Midbrain (tissue), 1 donor: ENCODE data around the gene TRIM9.

Experiments
- DNase-seq: peaks from one replicate; lab custom pipeline; 2025; lab: John Stamatoyannopoulos, UW

Gene TRIM9

DNA sequence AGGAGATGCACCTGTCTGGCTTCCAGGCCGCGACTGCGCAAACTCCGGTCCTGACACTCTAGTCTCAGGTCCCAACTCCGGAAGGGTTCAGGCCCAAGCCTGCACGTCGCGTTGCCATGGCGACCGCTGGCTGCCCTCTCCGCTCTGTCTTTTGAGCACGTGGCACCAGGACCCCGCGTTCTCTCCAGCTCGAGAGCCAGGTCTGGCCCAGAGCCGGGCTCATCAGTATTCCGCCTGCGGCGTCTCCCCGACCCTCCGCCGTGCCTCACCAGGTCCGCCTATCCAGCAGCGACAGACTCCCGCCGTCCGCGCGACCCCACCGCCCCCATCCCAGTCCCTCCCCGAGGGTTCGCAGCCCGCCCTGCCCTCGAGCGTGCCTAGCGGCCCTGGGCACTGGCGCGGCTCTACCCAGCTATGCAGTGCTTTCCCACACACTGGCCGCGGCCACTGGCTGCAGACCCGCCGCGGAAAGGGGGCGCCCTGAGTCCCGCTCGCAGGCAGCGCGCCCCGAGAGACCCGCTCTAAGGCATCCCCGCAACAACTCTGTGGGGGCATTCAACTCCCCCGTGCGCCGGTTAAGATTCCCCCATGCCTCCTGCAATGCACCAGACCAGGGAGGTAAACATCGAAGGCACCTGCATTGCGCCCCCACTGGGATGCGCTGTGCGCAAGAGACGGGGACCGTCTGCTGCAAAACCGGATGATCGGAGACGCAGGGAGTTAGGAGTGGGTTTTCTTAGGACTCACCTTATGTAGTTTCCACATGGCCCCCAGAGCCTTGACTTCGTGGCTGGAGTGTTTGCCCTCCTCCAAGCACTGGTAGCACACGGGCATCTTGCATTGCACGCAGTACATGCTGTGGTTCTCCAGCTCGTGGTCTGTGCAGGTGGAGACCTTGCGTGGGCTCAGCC lies 1.3 kb downstream of the TRIM9 start:
- DNase-seq = peak; percentile 83

DNA sequence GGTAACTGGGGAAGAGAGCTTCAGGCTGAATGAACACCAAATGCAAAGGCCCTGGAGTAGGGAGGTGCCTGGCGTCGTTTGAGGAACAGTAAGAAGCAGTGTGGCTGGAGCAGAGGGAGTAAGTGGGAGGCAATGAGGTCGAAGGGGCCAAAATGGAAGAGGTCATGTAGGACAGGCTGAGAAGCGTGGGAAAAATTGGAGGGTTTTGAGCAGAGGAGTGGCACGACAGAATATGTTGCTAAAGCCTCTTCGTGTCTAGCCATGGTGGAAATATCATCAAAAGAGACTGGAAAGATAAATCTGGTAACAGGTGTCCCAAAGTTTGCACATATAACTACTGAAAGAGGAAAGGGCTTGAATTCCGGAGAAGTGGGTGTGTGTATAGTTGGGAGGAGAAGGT lies 1.9 kb downstream of the TRIM9 start:
- DNase-seq = no peak

DNA sequence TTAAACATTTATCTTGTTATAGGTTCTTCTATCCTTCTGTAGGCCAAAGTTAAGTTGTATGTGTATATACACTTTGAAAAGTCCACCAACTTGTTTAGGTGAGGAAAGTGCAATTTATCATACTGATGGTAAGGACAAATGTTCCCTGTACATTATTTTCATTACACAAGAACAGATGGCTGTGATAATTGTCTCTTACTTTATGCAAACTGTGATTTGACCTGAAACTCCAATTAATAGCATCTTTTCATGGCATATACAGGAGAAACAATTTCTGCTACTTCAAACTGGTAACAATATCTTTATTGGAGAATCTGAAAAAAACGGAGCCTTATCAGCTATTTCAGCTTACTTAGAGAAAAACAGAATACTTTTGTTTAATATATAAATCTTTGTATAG lies 5.6 kb downstream of the TRIM9 start:
- DNase-seq = no peak

DNA sequence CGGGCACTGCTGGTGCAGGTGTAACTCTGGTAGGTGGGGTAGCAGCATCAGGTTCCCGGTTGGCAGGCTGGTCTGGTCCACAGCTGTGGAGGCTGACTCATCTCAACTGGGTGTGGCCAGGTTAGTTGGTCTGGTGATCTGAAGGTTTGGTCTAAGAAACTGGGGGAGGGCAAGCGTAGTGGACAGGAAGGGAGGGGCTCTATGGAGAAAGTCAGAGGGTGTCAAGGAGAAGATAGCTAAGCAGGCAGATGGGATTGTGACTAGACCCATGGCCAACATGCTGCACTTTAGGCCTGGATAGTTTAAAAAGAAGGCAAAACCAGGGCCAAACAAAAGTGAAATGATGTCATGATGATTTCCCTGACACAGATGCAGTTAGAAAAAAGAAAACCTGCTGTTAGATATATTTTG lies 7.9 kb downstream of the TRIM9 start:
- no peak for DNase-seq

DNA sequence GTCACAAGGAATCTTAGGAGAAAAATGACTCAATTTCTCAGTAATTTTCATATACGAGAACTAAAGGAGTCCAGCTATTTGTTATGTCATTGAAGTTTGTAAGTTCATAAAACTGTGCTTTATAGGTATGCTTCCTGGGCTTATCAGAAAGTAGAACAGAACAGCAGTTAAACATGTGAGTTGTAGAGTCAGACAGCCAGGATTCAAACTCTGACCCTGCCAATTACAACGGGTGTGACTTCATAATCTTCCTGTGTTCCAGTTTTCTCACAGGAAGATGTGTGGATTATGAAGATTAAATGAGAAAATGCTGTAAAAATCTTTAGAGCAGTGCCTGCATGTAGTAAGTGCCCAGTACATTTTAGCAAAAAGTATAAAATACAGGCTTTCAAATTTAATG lies 8.9 kb downstream of the TRIM9 start:
- no peak for DNase-seq

DNA sequence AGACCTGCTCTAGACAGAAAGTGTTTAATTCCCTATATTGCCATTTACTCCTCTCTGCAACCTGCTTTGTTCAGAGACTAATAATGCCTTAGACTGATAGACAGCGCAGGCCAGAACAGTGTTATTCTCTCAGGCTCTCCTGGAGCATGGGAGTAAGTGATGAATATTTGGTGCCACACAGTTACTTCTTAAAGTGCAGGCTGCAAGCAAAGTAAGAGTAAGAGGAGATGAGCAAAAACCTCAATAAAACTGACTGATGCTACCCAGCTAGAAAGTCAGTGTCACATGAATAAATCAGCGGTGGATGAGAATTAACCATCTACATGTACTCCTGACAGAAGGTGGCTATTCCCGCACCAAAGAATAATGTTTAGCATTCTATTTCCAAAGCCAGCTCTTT lies 9.9 kb downstream of the TRIM9 start:
- no peak for DNase-seq

DNA sequence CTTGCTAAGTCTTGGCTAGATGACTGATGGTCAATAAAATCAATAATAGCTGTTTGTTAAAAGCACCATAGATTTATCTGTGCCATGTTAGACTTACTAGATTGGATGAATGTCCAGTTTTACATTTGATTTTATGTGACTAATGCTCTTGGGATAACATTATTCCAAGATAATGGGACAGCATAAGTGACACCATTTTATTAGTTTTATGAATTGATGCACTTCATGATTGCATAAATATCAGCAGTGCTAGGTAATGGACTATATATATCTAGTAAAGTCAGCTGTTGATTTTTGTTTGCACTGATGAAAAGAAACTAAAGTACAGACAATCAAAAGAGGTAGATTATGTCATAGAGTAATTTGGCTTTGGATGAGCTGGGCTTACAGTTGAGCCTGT lies 10.4 kb downstream of the TRIM9 start:
- no peak for DNase-seq

DNA sequence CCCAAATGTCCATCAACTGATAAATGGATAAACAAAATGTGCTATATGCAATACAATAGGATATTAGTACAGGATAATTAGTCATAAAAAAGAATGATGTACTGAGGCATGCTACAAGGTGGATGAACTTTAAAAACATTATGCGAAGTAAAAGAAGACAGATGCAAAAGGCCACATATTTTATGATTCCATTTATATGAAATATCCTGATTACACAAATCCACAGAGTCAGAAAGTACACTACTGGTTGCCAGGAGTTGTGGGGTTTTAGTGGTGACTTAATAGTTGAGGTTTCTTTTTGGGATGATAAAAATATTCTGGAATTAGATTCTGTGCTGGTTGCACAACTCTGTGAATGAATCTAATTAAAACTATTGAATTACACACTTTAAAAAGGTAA lies 12.6 kb downstream of the TRIM9 start:
- no peak for DNase-seq

DNA sequence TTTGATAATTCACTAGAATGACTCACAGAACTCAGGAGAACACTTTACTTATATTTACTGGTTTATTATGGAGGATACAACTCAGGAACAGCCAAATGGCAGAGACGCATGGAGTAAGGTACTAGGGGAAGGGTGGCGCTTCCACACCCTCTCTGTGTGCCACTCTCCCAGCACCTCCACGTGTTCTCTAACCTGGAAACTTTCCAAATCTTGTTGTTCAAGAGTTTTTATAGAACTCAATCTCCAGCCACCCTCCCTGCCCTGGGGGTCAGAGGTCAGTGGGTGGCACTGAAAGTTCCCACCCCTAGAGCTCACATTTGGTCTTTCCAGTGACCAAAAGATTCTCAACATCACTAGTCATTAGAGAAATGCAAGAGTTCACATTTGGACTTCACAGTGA lies 13.2 kb downstream of the TRIM9 start:
- DNase-seq = no peak

DNA sequence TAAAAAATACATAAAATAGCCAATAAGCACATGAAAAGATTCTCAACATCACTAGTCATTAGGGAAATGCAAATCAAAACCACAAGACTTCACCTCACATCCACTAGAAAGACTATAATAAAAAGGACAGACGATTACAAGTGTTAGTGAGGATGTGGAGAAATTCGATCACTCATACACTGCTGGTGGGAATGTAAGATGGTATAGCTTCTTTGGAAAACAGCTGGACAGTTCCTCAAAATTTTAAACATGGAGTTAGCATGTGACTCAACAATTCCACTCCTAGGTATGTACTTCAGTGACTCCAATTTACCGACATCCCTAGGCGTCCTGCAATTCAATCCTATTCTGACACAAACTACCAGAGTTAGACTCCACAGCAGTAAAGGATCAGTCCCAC lies 13.7 kb downstream of the TRIM9 start:
- DNase-seq = no peak

DNA sequence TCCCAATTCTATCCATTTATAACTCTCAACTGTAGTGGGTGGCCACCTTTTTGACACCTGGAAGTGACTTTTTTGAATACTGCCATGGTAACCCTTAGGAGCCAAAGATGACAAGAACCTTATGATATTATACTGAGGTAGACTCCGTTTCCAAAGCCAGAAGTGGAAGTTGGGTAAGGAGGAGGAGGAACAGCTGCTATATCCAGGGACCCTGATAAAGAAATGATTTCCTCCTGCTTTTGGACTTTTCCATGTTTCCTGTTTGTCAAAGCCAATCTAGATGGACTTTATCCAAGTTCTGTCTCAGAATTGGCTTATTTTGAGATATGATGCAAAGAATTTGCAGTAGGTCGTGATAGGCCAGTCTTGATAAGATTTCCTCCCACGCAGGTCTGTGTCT lies 14.3 kb downstream of the TRIM9 start:
- no peak for DNase-seq

DNA sequence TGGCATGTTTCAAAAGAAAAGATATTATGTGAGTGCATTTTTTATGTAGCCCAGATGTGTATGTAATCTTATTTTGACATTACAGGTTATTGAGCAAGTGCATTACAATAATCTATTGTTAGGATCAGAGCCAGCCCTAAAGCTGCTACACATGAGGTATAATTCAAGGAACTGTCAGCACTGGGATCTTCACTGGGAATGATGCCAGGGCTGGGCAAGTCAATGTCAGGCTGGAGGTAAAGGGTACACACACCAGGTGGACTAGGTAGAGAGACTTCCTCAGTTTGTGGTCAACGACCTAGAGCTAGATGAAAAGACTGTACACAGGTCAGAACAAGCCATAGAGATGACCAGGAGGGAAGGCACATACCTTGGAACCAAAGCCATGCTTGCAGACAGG lies 15.4 kb downstream of the TRIM9 start:
- no peak for DNase-seq

DNA sequence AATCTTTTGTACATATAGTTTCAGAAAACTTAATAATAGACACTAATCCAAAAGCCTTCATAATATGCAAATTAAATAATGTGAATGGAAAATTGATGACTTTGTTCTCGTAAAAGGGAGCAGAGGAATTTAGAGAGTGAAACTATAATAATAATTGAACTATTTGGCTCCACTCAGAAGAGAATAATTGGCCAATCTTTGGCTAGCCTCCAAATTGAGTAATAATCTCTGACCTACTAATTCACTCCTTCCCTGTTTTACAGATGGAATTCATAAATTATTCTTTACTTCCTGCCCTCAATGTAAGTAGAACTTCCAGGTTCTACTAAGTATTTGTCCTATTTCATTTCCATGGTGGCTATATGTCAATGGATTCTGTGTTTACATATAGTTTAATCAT lies 15.8 kb downstream of the TRIM9 start:
- no peak for DNase-seq

DNA sequence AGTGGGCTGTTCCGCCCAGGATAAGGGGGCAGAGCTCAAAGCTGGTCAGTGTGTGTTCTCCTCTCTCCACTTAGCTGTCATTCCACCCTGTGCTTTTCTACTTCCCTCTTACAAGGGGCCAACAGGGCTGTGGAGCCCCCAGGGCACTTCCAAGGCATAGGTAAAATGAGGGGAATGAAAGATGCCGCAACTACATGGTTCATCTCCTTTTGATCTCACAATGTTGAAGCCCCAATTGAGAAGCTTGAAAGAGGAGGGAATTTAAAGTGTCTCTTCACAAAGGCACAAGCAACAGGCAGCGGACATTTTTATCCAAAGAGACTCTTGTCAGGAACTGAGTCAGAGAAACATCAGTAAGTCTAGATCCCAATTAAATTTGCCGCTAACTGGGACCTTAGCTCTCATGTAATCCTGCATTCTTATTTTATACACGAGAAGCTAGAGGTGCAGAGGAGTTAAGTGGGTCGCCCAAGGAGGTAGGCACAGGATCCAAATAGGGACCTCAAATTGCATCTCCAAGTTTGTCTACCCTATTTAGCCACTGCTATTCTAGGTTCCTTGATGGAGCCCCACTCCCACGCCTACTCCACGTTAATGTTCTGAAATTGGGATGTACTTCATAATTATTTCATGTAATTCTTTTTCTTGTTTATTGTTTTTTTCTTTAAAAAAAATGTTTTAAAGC lies 20.1 kb downstream of the TRIM9 start:
- DNase-seq = no peak

DNA sequence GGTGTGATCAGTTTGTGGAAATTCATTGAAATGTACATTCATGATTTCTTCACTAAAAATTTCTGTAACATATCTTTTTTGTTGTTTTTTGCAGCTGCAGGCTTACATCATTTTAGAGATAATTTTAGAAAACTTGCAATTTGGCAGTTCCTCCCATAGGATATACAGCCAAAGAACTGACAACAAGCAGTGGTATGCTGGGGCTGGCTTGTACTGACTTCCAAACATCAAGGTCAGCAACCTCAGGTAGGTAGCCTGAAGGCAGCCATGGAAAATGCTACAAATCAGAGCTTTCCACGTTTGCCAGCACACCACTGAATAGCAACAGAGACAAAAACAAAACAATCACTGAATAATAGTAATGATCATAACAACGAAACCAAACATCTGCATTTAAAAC lies 21.2 kb downstream of the TRIM9 start:
- DNase-seq = no peak

DNA sequence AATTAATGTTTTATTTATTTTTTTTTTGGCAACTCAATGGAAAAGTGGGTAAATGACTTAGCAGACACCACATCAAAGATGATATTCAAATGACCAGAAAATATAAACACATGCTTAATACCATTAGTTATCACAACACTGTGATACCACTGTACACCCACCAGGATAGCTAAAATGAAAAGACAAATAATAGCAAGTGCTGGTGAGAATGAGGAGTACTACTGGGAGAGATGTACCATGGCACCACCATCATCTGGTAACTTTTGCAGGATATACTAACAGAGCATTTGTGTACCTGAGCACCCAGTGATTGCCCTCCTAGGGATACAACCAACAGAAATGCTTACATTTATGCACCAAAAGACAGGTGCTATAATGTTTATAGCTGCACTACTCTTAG lies 21.9 kb downstream of the TRIM9 start:
- no peak for DNase-seq

DNA sequence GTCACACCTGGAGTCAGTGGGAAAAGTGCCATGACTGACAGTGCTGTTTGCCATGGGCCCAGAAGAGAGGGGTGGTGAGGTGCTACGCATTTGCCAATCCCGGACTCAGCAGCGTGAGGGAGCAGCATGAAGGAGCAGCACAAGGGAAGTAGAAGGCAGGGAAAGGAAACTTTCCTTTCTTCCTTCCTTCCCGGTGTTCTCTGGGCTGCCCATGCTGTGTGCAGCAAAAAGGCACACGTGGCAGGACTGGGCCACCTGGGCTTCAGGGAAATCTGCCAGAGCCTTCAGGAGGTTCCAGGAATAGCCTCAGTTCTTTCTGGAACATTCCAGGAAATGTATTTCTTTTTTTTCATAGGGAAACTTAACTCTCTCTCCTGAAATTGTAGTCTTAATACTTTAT lies 23.0 kb downstream of the TRIM9 start:
- DNase-seq = no peak

DNA sequence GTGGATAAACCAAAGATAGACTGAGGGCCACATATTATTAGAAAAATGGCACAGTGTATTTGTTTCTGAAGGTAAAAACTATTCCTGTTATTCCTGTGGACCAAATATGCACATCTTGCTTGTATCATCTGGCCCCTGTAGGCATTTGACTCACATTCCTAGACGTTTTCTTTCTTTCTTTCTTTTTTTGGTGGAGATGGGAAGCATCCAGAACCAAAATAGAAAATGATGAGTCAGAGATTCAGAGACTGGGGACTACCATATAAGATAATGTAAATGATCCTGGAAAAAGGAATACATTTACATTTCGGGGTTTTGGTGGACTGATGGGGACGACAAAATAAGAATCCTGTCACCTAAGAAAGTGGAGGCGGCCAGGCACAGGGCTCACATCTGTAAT lies 24.2 kb downstream of the TRIM9 start:
- DNase-seq = no peak

DNA sequence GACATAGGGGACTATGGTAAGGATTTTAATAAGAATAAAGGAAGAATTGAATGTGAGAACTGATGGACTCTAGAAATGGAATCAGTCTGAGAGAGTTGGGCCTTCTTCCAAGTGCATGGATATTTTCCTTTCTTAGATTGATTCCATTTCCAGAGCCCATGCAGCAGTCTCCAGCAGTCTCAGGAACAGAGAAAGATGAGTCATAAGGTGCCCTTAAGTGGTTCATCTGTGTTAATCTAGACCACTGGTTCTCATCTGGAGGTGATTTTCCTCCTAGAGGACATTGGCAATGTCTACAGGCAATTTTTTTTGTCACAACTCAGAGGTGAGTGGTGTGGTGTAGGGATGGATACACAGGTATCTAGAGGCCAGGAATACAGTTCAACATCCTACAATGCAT lies 25.9 kb downstream of the TRIM9 start:
- DNase-seq = no peak

DNA sequence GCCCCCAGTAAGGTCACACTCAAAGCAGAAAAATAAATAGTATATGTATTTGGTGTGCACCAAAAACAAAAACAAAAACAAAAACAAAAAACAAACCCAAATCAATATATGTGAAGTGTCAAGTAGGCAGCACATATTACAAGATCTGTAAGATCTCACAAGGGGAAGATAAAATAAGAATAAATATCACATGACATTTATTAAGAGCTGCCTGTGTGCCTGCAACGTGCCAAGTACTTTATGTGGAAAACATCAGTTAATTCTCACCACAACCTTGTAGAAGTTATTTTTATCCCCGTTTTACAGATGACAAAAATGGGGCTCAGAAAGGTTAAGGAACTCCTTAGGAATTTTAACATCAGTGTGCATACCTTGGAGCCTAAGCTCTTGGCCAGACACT lies 26.6 kb downstream of the TRIM9 start:
- DNase-seq = no peak

DNA sequence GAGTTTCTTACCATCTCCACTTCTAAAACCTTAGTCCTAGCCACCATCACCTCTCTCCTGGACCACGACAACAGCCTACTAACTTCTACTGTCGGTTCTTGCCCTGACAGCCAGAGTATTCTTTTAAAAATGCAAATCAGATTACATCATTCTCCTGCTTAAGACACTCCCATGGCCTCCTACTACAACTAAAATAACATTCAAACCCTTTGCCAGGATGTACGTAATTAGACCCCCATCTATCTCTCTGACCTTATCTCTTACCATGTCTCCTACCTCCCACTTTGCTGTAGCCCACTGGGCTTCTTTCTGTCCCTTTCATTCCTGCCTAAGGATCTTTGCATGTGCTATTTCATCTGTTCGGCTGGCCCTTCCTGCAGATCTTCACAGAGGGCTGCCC lies 27.6 kb downstream of the TRIM9 start:
- DNase-seq = no peak

DNA sequence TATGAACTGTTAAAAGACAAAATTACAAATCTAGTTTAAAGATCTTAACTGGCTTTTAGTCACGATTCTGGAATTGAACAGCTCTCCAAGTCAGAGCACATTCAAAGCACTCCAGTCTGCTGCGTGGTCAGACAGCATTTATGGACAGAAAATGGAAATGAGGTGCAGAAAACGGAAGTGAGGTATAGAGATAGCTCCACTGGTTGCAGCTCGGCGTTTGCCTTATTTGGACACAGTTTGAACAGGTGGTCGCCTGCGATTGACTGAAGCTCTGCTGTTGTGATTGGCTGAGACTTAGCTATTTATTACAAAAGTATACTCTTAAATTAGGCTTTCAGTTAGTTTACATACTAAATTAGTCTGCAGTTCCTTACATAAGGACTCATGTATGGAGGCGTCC lies 28.3 kb downstream of the TRIM9 start:
- no peak for DNase-seq

DNA sequence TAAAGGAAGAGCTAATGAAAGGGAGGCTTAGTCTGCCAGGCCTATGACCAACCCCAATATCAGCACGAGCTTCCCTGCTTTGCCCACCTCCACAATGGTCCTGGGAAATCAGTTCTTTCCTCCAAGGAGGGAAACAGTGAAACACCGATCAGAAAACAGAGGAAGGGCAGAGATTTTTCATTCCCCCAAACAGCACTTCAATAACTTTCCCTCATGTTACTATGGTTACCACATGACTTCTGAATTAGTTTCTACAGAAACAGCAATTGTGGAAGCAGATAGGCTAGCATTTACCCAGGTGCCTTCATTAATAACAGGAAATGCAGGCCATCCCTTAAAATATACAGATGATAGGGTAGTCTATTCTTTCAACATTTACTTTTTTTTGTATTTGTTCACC lies 35.9 kb downstream of the TRIM9 start:
- no peak for DNase-seq

DNA sequence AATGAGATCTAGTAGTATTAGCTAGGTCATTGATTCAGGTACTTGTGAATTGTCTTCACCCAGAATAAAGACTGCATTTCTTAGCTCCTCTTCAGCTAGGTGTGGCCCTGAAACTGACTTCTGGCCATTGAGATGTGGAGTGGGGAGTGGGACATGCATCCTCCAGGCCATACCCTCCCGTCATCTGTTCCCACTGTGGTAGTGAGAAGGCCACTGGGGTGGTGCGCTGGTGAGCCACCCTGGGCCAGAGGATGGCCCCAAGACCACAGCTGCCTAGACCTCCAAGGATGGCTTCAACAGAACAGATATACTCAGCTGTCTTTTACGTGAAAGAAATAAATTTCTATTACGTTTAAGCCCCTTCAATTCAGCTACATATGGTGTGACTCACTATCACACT lies 36.5 kb downstream of the TRIM9 start:
- no peak for DNase-seq
